ENCODE measurements around the gene LCE1D. TPM values are rescaled to one million over a fixed set of nuclear protein-coding genes. Genes with fewer than 3 reads are reported as not detected.

Gene LCE1D
- total and polyA plus RNA-seq, 4 experiments from 2014 or later: not detected

Other genes starting within 250 kb of the LCE1D start
- gene LCE3E, start 229.9 kb upstream of the LCE1D start, total RNA-seq: not detected
- not detected for gene LCE3E, start 229.9 kb upstream of the LCE1D start, polyA plus RNA-seq
- gene LCE3D, start 216.2 kb upstream of the LCE1D start, total RNA-seq: not detected
- gene LCE3D, start 216.2 kb upstream of the LCE1D start, polyA plus RNA-seq: not detected
- gene LCE3C, start 196.5 kb upstream of the LCE1D start, total RNA-seq: not detected
- gene LCE3C, start 196.5 kb upstream of the LCE1D start, polyA plus RNA-seq: not detected
- gene LCE3B, start 182.9 kb upstream of the LCE1D start, total RNA-seq: not detected
- not detected for gene LCE3B, start 182.9 kb upstream of the LCE1D start, polyA plus RNA-seq
- gene LCE3A, start 173.6 kb upstream of the LCE1D start, total RNA-seq: not detected
- not detected for gene LCE3A, start 173.6 kb upstream of the LCE1D start, polyA plus RNA-seq
- not detected for gene LCE2D, start 133.3 kb upstream of the LCE1D start, total RNA-seq
- gene LCE2D, start 133.3 kb upstream of the LCE1D start, polyA plus RNA-seq: not detected
- gene LCE2C, start 121.4 kb upstream of the LCE1D start, total RNA-seq: not detected
- gene LCE2C, start 121.4 kb upstream of the LCE1D start, polyA plus RNA-seq: not detected
- gene LCE2B, start 110.6 kb upstream of the LCE1D start, total RNA-seq: not detected
- gene LCE2B, start 110.6 kb upstream of the LCE1D start, polyA plus RNA-seq: not detected
- not detected for gene LCE2A, start 98.4 kb upstream of the LCE1D start, total RNA-seq
- not detected for gene LCE2A, start 98.4 kb upstream of the LCE1D start, polyA plus RNA-seq
- not detected for gene LCE4A, start 88.6 kb upstream of the LCE1D start, total RNA-seq
- gene LCE4A, start 88.6 kb upstream of the LCE1D start, polyA plus RNA-seq: not detected
- gene KPRP, start 38.7 kb upstream of the LCE1D start, total RNA-seq: not detected
- gene KPRP, start 38.7 kb upstream of the LCE1D start, polyA plus RNA-seq: not detected
- gene LCE1F, start 21.6 kb upstream of the LCE1D start, total RNA-seq: not detected
- gene LCE1F, start 21.6 kb upstream of the LCE1D start, polyA plus RNA-seq: not detected
- not detected for gene LCE1E, start 10.5 kb upstream of the LCE1D start, total RNA-seq
- gene LCE1E, start 10.5 kb upstream of the LCE1D start, polyA plus RNA-seq: not detected
- not detected for gene LCE1C, start 9.9 kb downstream of the LCE1D start, total RNA-seq
- not detected for gene LCE1C, start 9.9 kb downstream of the LCE1D start, polyA plus RNA-seq
- gene LCE1B, start 15.2 kb downstream of the LCE1D start, total RNA-seq: not detected
- not detected for gene LCE1B, start 15.2 kb downstream of the LCE1D start, polyA plus RNA-seq
- gene LCE1A, start 30.8 kb downstream of the LCE1D start, total RNA-seq: not detected
- not detected for gene LCE1A, start 30.8 kb downstream of the LCE1D start, polyA plus RNA-seq
- gene LCE6A, start 46.1 kb downstream of the LCE1D start, total RNA-seq: not detected
- gene LCE6A, start 46.1 kb downstream of the LCE1D start, polyA plus RNA-seq: not detected
- not detected for gene LCE7A, start 63.3 kb downstream of the LCE1D start, total RNA-seq
- not detected for gene LCE7A, start 63.3 kb downstream of the LCE1D start, polyA plus RNA-seq
- not detected for gene SMCP, start 81.6 kb downstream of the LCE1D start, total RNA-seq
- gene SMCP, start 81.6 kb downstream of the LCE1D start, polyA plus RNA-seq: not detected
- not detected for gene IVL, start 111.8 kb downstream of the LCE1D start, total RNA-seq
- not detected for gene IVL, start 111.8 kb downstream of the LCE1D start, polyA plus RNA-seq
- gene SPRR5, start 150.5 kb downstream of the LCE1D start, total RNA-seq: not detected
- gene SPRR5, start 150.5 kb downstream of the LCE1D start, polyA plus RNA-seq: not detected
- gene SPRR4, start 173.9 kb downstream of the LCE1D start, total RNA-seq: not detected
- not detected for gene SPRR4, start 173.9 kb downstream of the LCE1D start, polyA plus RNA-seq
- gene SPRR1A, start 187.4 kb downstream of the LCE1D start, total RNA-seq: not detected
- gene SPRR1A, start 187.4 kb downstream of the LCE1D start, polyA plus RNA-seq: not detected
- not detected for gene SPRR3, start 205.0 kb downstream of the LCE1D start, total RNA-seq
- not detected for gene SPRR3, start 205.0 kb downstream of the LCE1D start, polyA plus RNA-seq
- not detected for gene SPRR1B, start 234.5 kb downstream of the LCE1D start, total RNA-seq
- gene SPRR1B, start 234.5 kb downstream of the LCE1D start, polyA plus RNA-seq: not detected
- not detected for gene SPRR2D, start 244.4 kb downstream of the LCE1D start, total RNA-seq
- not detected for gene SPRR2D, start 244.4 kb downstream of the LCE1D start, polyA plus RNA-seq

All from CD4-positive, alpha-beta memory T cell (primary cell).